Measurements from ENCODE around the gene RNF220.

- TF ChIP-seq CTCF (IDR thresholded peaks at IDR 0.05; ENCODE audit: low read depth, low read length, poor library complexity, severe bottlenecking) (no peak), EZH2phosphoT487 (IDR thresholded peaks at IDR 0.05; ENCODE audit: borderline replicate concordance, low read length) (no peak)
Observed at GRCh38 chr1:44693159-44693558, 288.1 kb downstream of the RNF220 start.
